ENCODE measurements around the gene SYT1.

SYT1 gene

GRCh38 chr12:79337662-79338290, 473.2 kb downstream of the SYT1 start:
- no peaks in the 10 kb centered on the region for H3K9me3 ChIP-seq (ENCODE audit: severe bottlenecking)
- no peak overlapping the region for H3K4me3 ChIP-seq (ENCODE audit: low read depth, low read length)
- no peaks in the 10 kb centered on the region for H3K27me3 ChIP-seq (ENCODE audit: insufficient read depth, low read depth, severe bottlenecking)
- TF ChIP-seq, protein P1, sequence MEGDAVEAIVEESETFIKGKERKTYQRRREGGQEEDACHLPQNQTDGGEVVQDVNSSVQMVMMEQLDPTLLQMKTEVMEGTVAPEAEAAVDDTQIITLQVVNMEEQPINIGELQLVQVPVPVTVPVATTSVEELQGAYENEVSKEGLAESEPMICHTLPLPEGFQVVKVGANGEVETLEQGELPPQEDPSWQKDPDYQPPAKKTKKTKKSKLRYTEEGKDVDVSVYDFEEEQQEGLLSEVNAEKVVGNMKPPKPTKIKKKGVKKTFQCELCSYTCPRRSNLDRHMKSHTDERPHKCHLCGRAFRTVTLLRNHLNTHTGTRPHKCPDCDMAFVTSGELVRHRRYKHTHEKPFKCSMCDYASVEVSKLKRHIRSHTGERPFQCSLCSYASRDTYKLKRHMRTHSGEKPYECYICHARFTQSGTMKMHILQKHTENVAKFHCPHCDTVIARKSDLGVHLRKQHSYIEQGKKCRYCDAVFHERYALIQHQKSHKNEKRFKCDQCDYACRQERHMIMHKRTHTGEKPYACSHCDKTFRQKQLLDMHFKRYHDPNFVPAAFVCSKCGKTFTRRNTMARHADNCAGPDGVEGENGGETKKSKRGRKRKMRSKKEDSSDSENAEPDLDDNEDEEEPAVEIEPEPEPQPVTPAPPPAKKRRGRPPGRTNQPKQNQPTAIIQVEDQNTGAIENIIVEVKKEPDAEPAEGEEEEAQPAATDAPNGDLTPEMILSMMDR (IDR thresholded peaks at IDR 0.05; ENCODE audit: low read depth, low read length): no peak
- H3K36me3 ChIP-seq: no peaks in the 10 kb centered on the region
- no peak overlapping the region for H3K27ac ChIP-seq
- DNase-seq: no peak

- no peak overlapping the region for H3K4me3 ChIP-seq (ENCODE audit: low read depth, low read length)
- H3K27ac ChIP-seq: no peak overlapping the region
- TF ChIP-seq, protein P1 (IDR thresholded peaks at IDR 0.05; ENCODE audit: low read depth, low read length): peak; percentile 84
- no peaks in the 10 kb centered on the region for H3K9me3 ChIP-seq (ENCODE audit: severe bottlenecking)
- H3K27me3 ChIP-seq (ENCODE audit: insufficient read depth, low read depth, severe bottlenecking): no peaks in the 10 kb centered on the region
- H3K36me3 ChIP-seq: no peaks in the 10 kb centered on the region
- peak; percentile 58 for DNase-seq
Measured at GRCh38 chr12:79344855-79345847, 480.6 kb downstream of the SYT1 start.

DNA sequence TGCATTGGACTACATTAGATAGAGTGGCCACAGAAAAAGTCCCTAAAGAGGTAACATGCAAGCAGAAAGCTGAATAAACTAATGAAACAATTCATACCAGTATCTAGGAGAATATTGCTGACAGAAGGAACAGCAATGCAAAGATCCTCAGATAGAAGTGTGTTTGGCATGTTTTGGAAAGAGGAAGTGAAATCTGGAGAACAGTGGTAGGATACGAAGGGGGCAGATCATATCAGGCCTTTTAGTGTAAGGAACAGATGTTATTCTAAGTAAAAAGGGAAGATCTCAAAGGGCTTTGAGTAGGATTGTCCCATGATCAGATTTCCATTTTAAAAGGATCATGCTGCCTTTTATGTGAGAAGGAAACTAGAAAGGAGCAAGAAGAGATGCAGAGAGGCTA, 483.3 kb downstream of the SYT1 start:
- H3K27me3 ChIP-seq (ENCODE audit: insufficient read depth, low read depth, severe bottlenecking): no peaks in the 10 kb centered on the region
- no peak overlapping the region for H3K27ac ChIP-seq
- TF ChIP-seq, protein P1 (IDR thresholded peaks at IDR 0.05; ENCODE audit: low read depth, low read length): no peak
- H3K36me3 ChIP-seq: no peaks in the 10 kb centered on the region
- no peaks in the 10 kb centered on the region for H3K9me3 ChIP-seq (ENCODE audit: severe bottlenecking)
- no peak overlapping the region for H3K4me3 ChIP-seq (ENCODE audit: low read depth, low read length)
- no peak for DNase-seq

GRCh38 chr12:79351251-79351650, 486.7 kb downstream of the SYT1 start:
- TF ChIP-seq, protein P1 (IDR thresholded peaks at IDR 0.05; ENCODE audit: low read depth, low read length): no peak
- DNase-seq: no peak
- Histone ChIP-seq H3K27ac (no peak overlapping the region), H3K9me3 (ENCODE audit: severe bottlenecking) (no peaks in the 10 kb centered on the region), H3K36me3 (peaks cover 17% of the 10 kb centered on the region), H3K4me3 (ENCODE audit: low read depth, low read length) (no peak overlapping the region), H3K27me3 (ENCODE audit: insufficient read depth, low read depth, severe bottlenecking) (no peaks in the 10 kb centered on the region)

GRCh38 chr12:79356216-79356615, 491.6 kb downstream of the SYT1 start:
- no peak for DNase-seq

More at GRCh38 chr12:79356216-79356615, 491.6 kb downstream of the SYT1 start:
- H3K4me3 ChIP-seq (ENCODE audit: low read depth, low read length): no peak overlapping the region
- no peaks in the 10 kb centered on the region for H3K9me3 ChIP-seq (ENCODE audit: severe bottlenecking)
- H3K36me3 ChIP-seq: peaks cover 17% of the 10 kb centered on the region
- H3K27me3 ChIP-seq (ENCODE audit: insufficient read depth, low read depth, severe bottlenecking): no peaks in the 10 kb centered on the region
- H3K27ac ChIP-seq: no peak overlapping the region
- TF ChIP-seq, protein P1 (IDR thresholded peaks at IDR 0.05; ENCODE audit: low read depth, low read length): no peak
